ENCODE measurements around the gene RNASEH2B.

The RNASEH2B gene

GRCh38 chr13:50894012-50894411 lies 15.6 kb upstream of the RNASEH2B start:
- peak; percentile 2; the same call in 1 of the 2 replicates for TF ChIP-seq SPI1 (IDR thresholded peaks at IDR 0.05; ENCODE audit: borderline replicate concordance, low read depth)
- TF ChIP-seq REST (IDR thresholded peaks at IDR 0.05; ENCODE audit: insufficient replicate concordance, low read depth), result no peak
- Histone ChIP-seq H3K27me3 (ENCODE audit: insufficient read depth, poor library complexity, severe bottlenecking) (no peaks in the 10 kb centered on the region), H3K4me3 (replicated peaks; ENCODE audit: insufficient read depth, low read length) (no peak overlapping the region), H3K27ac (replicated peaks) (peak overlapping the region; percentile 80)
- DNase-seq (ENCODE audit: low read depth in 1 of 2, low spot score in 1 of 2), result peak in 1 of 2 experiments; percentile 57

- TF ChIP-seq POLR2AphosphoS5 (IDR thresholded peaks at IDR 0.05; ENCODE audit: low read depth) (no peak), GABPA (IDR thresholded peaks at IDR 0.05; ENCODE audit: low read depth) (no peak), REST (IDR thresholded peaks at IDR 0.05; ENCODE audit: insufficient replicate concordance, low read depth) (no peak), SPI1 (IDR thresholded peaks at IDR 0.05; ENCODE audit: borderline replicate concordance, low read depth) (no peak), CTCF (IDR thresholded peaks at IDR 0.05; ENCODE audit: insufficient read depth, low read length) (no peak)
- Histone ChIP-seq H3K4me3 (replicated peaks; ENCODE audit: insufficient read depth, low read length) (no peak overlapping the region), H3K27ac (replicated peaks) (peak overlapping the region; percentile 80), H3K27me3 (ENCODE audit: insufficient read depth, poor library complexity, severe bottlenecking) (no peaks in the 10 kb centered on the region)
- DNase-seq (ENCODE audit: low read depth in 1 of 2, low spot score in 1 of 2), result no peak
These were observed 15.1 kb upstream of the RNASEH2B start for GRCh38 chr13:50894504-50894903.

- Histone ChIP-seq H3K27ac (replicated peaks) (no peak overlapping the region), H3K27me3 (ENCODE audit: insufficient read depth, poor library complexity, severe bottlenecking) (no peaks in the 10 kb centered on the region), H3K4me3 (replicated peaks; ENCODE audit: insufficient read depth, low read length) (no peak overlapping the region)
- DNase-seq (ENCODE audit: low read depth in 1 of 2, low spot score in 1 of 2), result no peak
- TF ChIP-seq SPI1 (IDR thresholded peaks at IDR 0.05; ENCODE audit: borderline replicate concordance, low read depth) (peak; percentile 73), REST (IDR thresholded peaks at IDR 0.05; ENCODE audit: insufficient replicate concordance, low read depth) (no peak), POLR2AphosphoS5 (IDR thresholded peaks at IDR 0.05; ENCODE audit: low read depth) (no peak), CTCF (IDR thresholded peaks at IDR 0.05; ENCODE audit: insufficient read depth, low read length) (no peak)
These were observed 11.3 kb upstream of the RNASEH2B start for GRCh38 chr13:50898338-50898737.

GRCh38 chr13:50901701-50902100 lies 7.9 kb upstream of the RNASEH2B start:
- no peak overlapping the region for H3K27ac ChIP-seq (replicated peaks)
- H3K27me3 ChIP-seq (ENCODE audit: insufficient read depth, poor library complexity, severe bottlenecking), result no peaks in the 10 kb centered on the region
- DNase-seq (ENCODE audit: low read depth in 1 of 2, low spot score in 1 of 2), result no peak
- TF ChIP-seq POLR2AphosphoS5 (IDR thresholded peaks at IDR 0.05; ENCODE audit: low read depth), result no peak
- H3K4me3 ChIP-seq (replicated peaks; ENCODE audit: insufficient read depth, low read length), result no peak overlapping the region

Measured in HL-60 (cell line).